ENCODE data around the gene ULK2.
A peak's percentile ranks its signal among the peaks of the same experiment; 100 is the strongest.

ULK2 gene

DNA sequence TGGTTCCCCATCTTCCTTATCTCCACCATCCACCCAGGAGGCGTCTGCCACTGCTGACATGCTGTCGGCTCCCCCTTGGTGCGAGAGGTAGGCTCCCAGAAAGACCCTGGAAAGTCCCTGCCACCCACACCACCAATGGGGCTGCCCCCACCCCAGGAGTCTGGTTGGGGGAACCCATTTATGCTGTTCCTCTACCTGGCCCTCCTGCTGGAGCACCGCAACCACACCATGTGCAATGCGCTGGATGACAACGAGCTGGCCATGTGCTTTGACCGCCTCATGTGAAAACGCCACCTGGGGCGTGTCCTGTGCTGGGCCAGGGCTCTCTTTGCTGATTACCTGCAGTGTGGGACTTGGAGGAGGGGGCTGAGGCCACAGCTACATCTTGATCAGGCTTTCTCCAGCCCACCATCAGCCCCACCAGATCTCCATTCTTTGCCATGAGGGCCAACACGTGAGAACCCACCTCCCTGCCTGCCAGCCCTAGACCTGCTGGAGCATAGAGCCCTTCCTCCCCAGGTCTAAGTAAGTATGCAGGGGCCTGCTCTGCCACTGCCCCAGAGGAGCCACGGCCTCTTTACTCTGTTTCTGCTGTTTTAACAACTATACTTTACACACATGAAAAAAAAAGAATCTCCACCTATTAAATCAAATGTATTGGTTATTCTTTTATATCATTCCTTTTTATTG is 111.8 kb downstream of the ULK2 start:
- in situ Hi-C loops (cut with MboI; ENCODE audit: low sequenced_read_pairs, unreplicated experiment): no loop called here
- peak; percentile 83 for DNase-seq (ENCODE audit: low spot score)
- no peak for TF ChIP-seq CTCF (IDR thresholded peaks at IDR 0.05; ENCODE audit: borderline replicate concordance, control extremely low read depth, extremely low read depth, insufficient read depth, missing control alignments)

GRCh38 chr17:19755392-19755791 is 112.3 kb downstream of the ULK2 start:
- no peak for DNase-seq (ENCODE audit: low spot score)
- in situ Hi-C loops (cut with MboI; ENCODE audit: low sequenced_read_pairs, unreplicated experiment): no loop called here
- TF ChIP-seq CTCF (IDR thresholded peaks at IDR 0.05; ENCODE audit: borderline replicate concordance, control extremely low read depth, extremely low read depth, insufficient read depth, missing control alignments): no peak

DNA sequence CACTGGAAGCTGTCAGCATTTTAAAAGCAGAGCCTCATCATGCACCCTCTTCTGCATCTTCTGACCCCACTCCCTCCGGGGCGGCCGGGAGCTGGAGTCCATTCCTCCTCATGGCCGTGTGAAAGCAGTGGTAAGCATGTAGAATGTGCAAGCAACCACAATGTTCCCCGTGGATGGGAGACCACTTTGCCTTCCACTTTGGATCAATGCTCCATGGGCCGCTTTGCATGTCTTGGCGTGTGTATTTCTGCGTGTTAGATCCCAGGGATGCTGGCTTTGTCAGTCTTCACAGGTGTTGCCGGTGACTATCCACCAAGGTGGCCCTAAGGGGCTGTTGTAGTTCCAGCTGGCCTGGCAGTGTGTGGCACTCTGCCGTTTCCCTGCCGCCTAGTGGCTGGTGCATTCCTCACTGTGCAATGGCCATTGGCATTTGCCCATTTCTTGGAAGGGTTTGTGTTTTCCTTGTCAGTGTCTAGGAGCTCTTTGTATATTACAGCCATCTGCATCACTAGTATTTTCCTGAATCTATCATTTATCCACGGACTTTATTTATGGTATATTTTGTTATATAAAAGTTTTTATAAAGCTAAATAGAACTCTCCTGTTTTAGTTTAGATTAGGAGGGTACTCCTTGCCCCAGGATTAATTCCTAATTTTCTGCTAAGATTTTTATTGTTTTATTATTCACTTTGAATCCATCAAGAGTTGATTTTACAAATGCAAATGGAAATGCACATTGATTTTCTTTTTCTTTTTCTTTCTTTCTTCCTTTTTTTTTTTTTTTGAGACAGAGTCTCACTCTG is 113.9 kb downstream of the ULK2 start:
- TF ChIP-seq CTCF (IDR thresholded peaks at IDR 0.05; ENCODE audit: borderline replicate concordance, control extremely low read depth, extremely low read depth, insufficient read depth, missing control alignments): no peak
- DNase-seq (ENCODE audit: low spot score): no peak
- in situ Hi-C loops (cut with MboI; ENCODE audit: low sequenced_read_pairs, unreplicated experiment): no loop called here

GRCh38 chr17:19753051-19753509 is 114.7 kb downstream of the ULK2 start:
- in situ Hi-C loops (cut with MboI; ENCODE audit: low sequenced_read_pairs, unreplicated experiment): no loop called here
- DNase-seq (ENCODE audit: low spot score): no peak
- no peak for TF ChIP-seq CTCF (IDR thresholded peaks at IDR 0.05; ENCODE audit: borderline replicate concordance, control extremely low read depth, extremely low read depth, insufficient read depth, missing control alignments)

- TF ChIP-seq CTCF (IDR thresholded peaks at IDR 0.05; ENCODE audit: borderline replicate concordance, control extremely low read depth, extremely low read depth, insufficient read depth, missing control alignments): no peak
- in situ Hi-C loops (cut with MboI; ENCODE audit: low sequenced_read_pairs, unreplicated experiment): no loop called here
- DNase-seq (ENCODE audit: low spot score): no peak
Observed at GRCh38 chr17:19752216-19753050, 115.3 kb downstream of the ULK2 start.

- TF ChIP-seq CTCF (IDR thresholded peaks at IDR 0.05; ENCODE audit: borderline replicate concordance, control extremely low read depth, extremely low read depth, insufficient read depth, missing control alignments): no peak
- in situ Hi-C loops (cut with MboI; ENCODE audit: low sequenced_read_pairs, unreplicated experiment): no loop called here
- DNase-seq (ENCODE audit: low spot score): no peak
Observed at GRCh38 chr17:19750835-19751234, 116.9 kb downstream of the ULK2 start.

Data from GM13976 (cell line).